ENCODE measurements around the gene ATP8A1. TPM values are rescaled to one million over a fixed set of nuclear protein-coding genes. Genes with fewer than 3 reads are reported as not detected.

The ATP8A1 gene
- total and polyA plus RNA-seq, 2 of the 8 experiments (the other 6 are each of a cell fraction or from before 2014, with no cell fraction given) = 3.7 to 14.9 TPM

GRCh38 chr4:42616572-42616971 is 40.3 kb downstream of the ATP8A1 start:
- H3K4me2 ChIP-seq (ENCODE audit: insufficient read depth in 1 of 2, low read depth in 2 of 2, low read length in 2 of 2) = no peak overlapping the region
- no peak overlapping the region for H3K23ac ChIP-seq (ENCODE audit: insufficient read length)
- H4K5ac ChIP-seq (ENCODE audit: insufficient read length, low read depth, low read length) = no peak overlapping the region
- DNase-seq (ENCODE audit: low read depth in 1 of 2, low spot score in 2 of 2) (no peak), FAIRE-seq (no peak)
- no peaks in the 10 kb centered on the region for H3K23me2 ChIP-seq (ENCODE audit: low read depth, low read length)
- no peaks in the 10 kb centered on the region for H3K9me3 ChIP-seq (ENCODE audit: insufficient read depth in 2 of 2, low read depth in 1 of 2, low read length in 1 of 2)
- no peak overlapping the region for H2BK120ac ChIP-seq (replicated peaks; ENCODE audit: low read depth, low read length)
- no peak overlapping the region for H3K4ac ChIP-seq (replicated peaks; ENCODE audit: insufficient read length, low read depth, low read length)
- H4K91ac ChIP-seq (replicated peaks; ENCODE audit: insufficient read length, low read length) = no peak overlapping the region
- H4K20me1 ChIP-seq (replicated peaks in 1 of 2; ENCODE audit: control insufficient read depth in 1 of 2, insufficient read depth in 2 of 2, low read length in 2 of 2) = no peaks in the 10 kb centered on the region
- no peak overlapping the region for H3K18ac ChIP-seq (ENCODE audit: extremely low read depth, low read length)
- POLR2A ChIA-PET (ENCODE audit: partially characterized antibody) = no interaction called here
- H3K56ac ChIP-seq (replicated peaks; ENCODE audit: insufficient read length, low read depth, low read length) = no peak overlapping the region
- H2AK5ac ChIP-seq (ENCODE audit: low read depth, low read length) = no peak overlapping the region
- no peak overlapping the region for H2BK12ac ChIP-seq (ENCODE audit: low read depth, low read length)
- H2BK5ac ChIP-seq (ENCODE audit: low read depth, low read length) = no peak overlapping the region
- no peaks in the 10 kb centered on the region for H3K4me1 ChIP-seq (replicated peaks in 1 of 4; ENCODE audit: control insufficient read depth in 3 of 4, insufficient read depth in 4 of 4, low read length in 3 of 4)
- no peak overlapping the region for H3K27ac ChIP-seq (ENCODE audit: low read depth, low read length)
- no peak overlapping the region for H3K9ac ChIP-seq (replicated peaks in 1 of 4; ENCODE audit: extremely low read depth in 1 of 4, low read depth in 3 of 4, low read length in 3 of 4)
- no peak overlapping the region for H2AFZ ChIP-seq (ENCODE audit: low read length)
- no peak overlapping the region for H2BK20ac ChIP-seq (ENCODE audit: low read length)
- TF ChIP-seq BCL11A (IDR thresholded peaks at IDR 0.05; ENCODE audit: low read depth in 2 of 2, low read length in 2 of 2) = no peak
- no peak for TF ChIP-seq TEAD4 (IDR thresholded peaks at IDR 0.05; ENCODE audit: low read depth, low read length)
- WGBS, 2 experiments (ENCODE audit: extremely low coverage in 1 of 2, insufficient coverage in 1 of 2, insufficient read length in 1 of 2, insufficient replicate concordance in 2 of 2, low coverage in 1 of 2, low lambda C conversion rate in 2 of 2, missing lambda C conversion rate in 1 of 2) = 91% methylated on average over 6 of the region's 6 CpGs; no CpG with 5 or more reads in 1 of the 2 experiments
- no peaks in the 10 kb centered on the region; a peak in 1 of 8 replicates for H3K36me3 ChIP-seq (ENCODE audit: control insufficient read depth in 2 of 4, insufficient read depth in 4 of 4, low read length in 3 of 4)
- H3K79me1 ChIP-seq (ENCODE audit: low read depth, low read length) = no peaks in the 10 kb centered on the region
- no peak overlapping the region for H2BK15ac ChIP-seq (ENCODE audit: low read length)
- H3K14ac ChIP-seq (ENCODE audit: insufficient read length) = no peak overlapping the region
- CTCF ChIA-PET (ENCODE audit: partially characterized antibody) = no interaction called here
- H3K79me2 ChIP-seq (ENCODE audit: control insufficient read depth in 1 of 2, insufficient read depth in 2 of 2, low read length in 2 of 2) = no peaks in the 10 kb centered on the region
- no peak overlapping the region for H4K8ac ChIP-seq (ENCODE audit: extremely low read depth, insufficient read depth, low read length)
- H3K27me3 ChIP-seq (replicated peaks in 1 of 4; ENCODE audit: control insufficient read depth in 3 of 4, extremely low read depth in 1 of 4, insufficient read depth in 3 of 4, low read length in 3 of 4) = no peaks in the 10 kb centered on the region
- H3K4me3 ChIP-seq (ENCODE audit: extremely low read depth in 1 of 4, insufficient read depth in 2 of 4, low read depth in 3 of 4, low read length in 4 of 4) = no peak overlapping the region
